ENCODE results near the gene OLIG3.

Gene OLIG3

DNA sequence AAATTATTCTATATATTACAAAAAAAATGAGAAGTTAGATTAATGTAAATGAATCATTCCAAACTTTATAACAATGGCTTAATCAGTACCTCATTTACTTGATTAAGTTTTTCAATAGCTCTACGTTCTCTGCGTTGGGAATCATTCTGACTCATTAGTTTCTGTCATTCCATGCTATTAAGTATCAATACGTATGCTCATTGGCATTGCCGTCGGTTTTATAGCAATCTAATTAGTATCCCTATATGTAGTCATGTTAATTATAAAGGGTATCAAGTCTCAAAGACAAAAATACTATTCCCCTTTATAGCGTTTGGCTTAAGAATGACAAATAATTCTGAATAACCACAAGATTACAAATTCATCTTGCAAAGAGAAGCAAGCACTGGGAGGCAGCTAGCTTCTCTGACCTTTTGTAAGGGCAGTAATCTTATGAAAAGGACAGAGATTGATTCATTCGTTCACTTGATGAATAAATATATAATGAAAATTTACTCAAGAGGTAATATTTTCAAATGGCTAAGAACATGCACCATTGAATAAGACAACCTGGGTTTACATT lies 41.8 kb downstream of the OLIG3 start:
- TF ChIP-seq, protein P1, sequence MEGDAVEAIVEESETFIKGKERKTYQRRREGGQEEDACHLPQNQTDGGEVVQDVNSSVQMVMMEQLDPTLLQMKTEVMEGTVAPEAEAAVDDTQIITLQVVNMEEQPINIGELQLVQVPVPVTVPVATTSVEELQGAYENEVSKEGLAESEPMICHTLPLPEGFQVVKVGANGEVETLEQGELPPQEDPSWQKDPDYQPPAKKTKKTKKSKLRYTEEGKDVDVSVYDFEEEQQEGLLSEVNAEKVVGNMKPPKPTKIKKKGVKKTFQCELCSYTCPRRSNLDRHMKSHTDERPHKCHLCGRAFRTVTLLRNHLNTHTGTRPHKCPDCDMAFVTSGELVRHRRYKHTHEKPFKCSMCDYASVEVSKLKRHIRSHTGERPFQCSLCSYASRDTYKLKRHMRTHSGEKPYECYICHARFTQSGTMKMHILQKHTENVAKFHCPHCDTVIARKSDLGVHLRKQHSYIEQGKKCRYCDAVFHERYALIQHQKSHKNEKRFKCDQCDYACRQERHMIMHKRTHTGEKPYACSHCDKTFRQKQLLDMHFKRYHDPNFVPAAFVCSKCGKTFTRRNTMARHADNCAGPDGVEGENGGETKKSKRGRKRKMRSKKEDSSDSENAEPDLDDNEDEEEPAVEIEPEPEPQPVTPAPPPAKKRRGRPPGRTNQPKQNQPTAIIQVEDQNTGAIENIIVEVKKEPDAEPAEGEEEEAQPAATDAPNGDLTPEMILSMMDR (IDR thresholded peaks at IDR 0.05; ENCODE audit: low read depth, low read length, missing control alignments): no peak
- in situ Hi-C loops (cut with HindIII; ENCODE audit: low sequenced_read_pairs): no loop called here
- no peak for DNase-seq (ENCODE audit: low read depth)
- H3K4me3 ChIP-seq (ENCODE audit: low read depth, low read length): no peak overlapping the region

DNA sequence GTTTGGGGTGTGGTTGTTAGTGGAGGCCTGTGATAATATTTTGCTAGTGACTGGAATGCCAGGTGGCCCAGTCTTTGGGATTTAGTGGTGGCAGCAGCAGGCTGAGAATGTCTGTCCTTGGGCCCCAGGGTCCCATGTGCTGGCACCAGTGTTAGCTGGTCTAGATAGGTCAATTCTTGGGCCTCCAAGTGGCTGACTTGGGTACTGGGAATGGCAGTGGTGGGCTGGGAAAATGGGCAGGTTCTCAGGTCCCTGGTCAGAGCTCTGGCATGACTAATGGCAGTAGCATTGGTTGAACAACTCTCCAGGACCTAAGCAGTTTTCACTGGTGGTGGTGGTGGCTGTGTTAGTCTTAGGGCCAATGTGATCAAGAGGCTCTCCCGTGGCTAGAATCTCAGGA lies 50.3 kb downstream of the OLIG3 start:
- in situ Hi-C loops (cut with HindIII; ENCODE audit: low sequenced_read_pairs): no loop called here
- TF ChIP-seq, protein P1 (IDR thresholded peaks at IDR 0.05; ENCODE audit: low read depth, low read length, missing control alignments): no peak

More for the DNA sequence above, 50.3 kb downstream of the OLIG3 start:
- no peak for DNase-seq (ENCODE audit: low read depth)
- H3K4me3 ChIP-seq (ENCODE audit: low read depth, low read length): no peak overlapping the region

Data from astrocyte of the cerebellum (primary cell).